Keratinocyte (primary cell): ENCODE results near the gene ANXA1. TPM values are rescaled to one million over a fixed set of nuclear protein-coding genes. Genes with fewer than 3 reads are reported as not detected.

Experiments used
- DNase-seq: peaks from one replicate; pipeline ENCODE4 v3.0.0-alpha.2; 2011; ENCODE audit warnings: low read depth, missing footprints, low spot score
- FAIRE-seq: peaks from 2 replicates; lab custom pipeline; 2011; peaks lifted over from hg19 to GRCh38; lab: Jason Lieb, UNC
- H2AFZ ChIP-seq: 2 replicates; pipeline ENCODE4 v1.6.0; 2012; ENCODE audit warnings: low read length, control low read depth, inconsistent platforms; ENCODE audit not compliant: control insufficient read depth
- H3K27ac ChIP-seq: 2 replicates; pipeline ENCODE4 v1.5.1; 2011; ENCODE audit warnings: low read length; ENCODE audit not compliant: control insufficient read depth, insufficient read depth
- H3K27me3 ChIP-seq: 3 replicates; pipeline ENCODE4 v1.6.0; 2011; ENCODE audit warnings: low read length; ENCODE audit not compliant: control insufficient read depth, insufficient read depth; ENCODE audit errors: extremely low read depth
- H3K36me3 ChIP-seq, 2 experiments: 2 replicates in 1 of 2; 3 replicates in 1 of 2; pipeline ENCODE4 v1.5.1; 2011; ENCODE audit warnings: low read length in 2 of 2, mild to moderate bottlenecking in 1 of 2; ENCODE audit not compliant: control insufficient read depth in 2 of 2, insufficient read depth in 2 of 2; ENCODE audit errors: extremely low read depth in 1 of 2
- H3K4me1 ChIP-seq: 3 replicates; pipeline ENCODE4 v1.5.1; 2011; ENCODE audit warnings: low read length; ENCODE audit not compliant: control insufficient read depth, insufficient read depth; ENCODE audit errors: extremely low read depth
- H3K4me2 ChIP-seq: 3 replicates; pipeline ENCODE4 v1.6.0; 2011; ENCODE audit warnings: low read depth, low read length; ENCODE audit not compliant: control insufficient read depth, insufficient read depth; ENCODE audit errors: extremely low read depth
- H3K4me3 ChIP-seq, 3 experiments: fragments of 200-600 bp in 1 of 3; sonication (generic) in 1 of 3; 2 replicates in 2 of 3; 3 replicates in 1 of 3; pipeline ENCODE4 v1.5.1; 2011 to 2016; ENCODE audit warnings: low read length in 3 of 3, mild to moderate bottlenecking in 3 of 3, control low read depth in 2 of 3, inconsistent platforms in 1 of 3, low read depth in 1 of 3, mixed read lengths in 1 of 3, mixed run types in 1 of 3, moderate library complexity in 1 of 3; ENCODE audit not compliant: control insufficient read depth in 2 of 3, insufficient read depth in 2 of 3; ENCODE audit errors: extremely low read depth in 1 of 3
- H3K79me2 ChIP-seq: 2 replicates; pipeline ENCODE4 v1.6.0; 2012; ENCODE audit warnings: low read length; ENCODE audit not compliant: control insufficient read depth, insufficient read depth
- H3K9ac ChIP-seq: 3 replicates; pipeline ENCODE4 v1.6.0; 2011; ENCODE audit warnings: low read length; ENCODE audit not compliant: control insufficient read depth, insufficient read depth; ENCODE audit errors: extremely low read depth
- H3K9me1 ChIP-seq: 3 replicates; pipeline ENCODE4 v1.6.0; 2011; ENCODE audit warnings: low read length; ENCODE audit not compliant: control insufficient read depth, insufficient read depth; ENCODE audit errors: extremely low read depth
- H3K9me3 ChIP-seq: 2 replicates; pipeline ENCODE4 v1.5.1; 2012; ENCODE audit warnings: low read depth, low read length; ENCODE audit not compliant: control insufficient read depth
- H4K20me1 ChIP-seq: 3 replicates; pipeline ENCODE4 v1.6.0; 2011; ENCODE audit warnings: low read length; ENCODE audit not compliant: control insufficient read depth, insufficient read depth; ENCODE audit errors: extremely low read depth
- CTCF ChIP-seq, 3 experiments: IDR thresholded peaks in 1 of 3; conservative IDR thresholded peaks in 1 of 3; optimal IDR thresholded peaks in 1 of 3; 2 replicates in 2 of 3; 3 replicates in 1 of 3; pipeline versions ENCODE3 to v1.5.1; 2011; ENCODE audit warnings: low read length in 3 of 3, mild to moderate bottlenecking in 3 of 3, moderate library complexity in 2 of 3, control low read depth in 1 of 3, inconsistent platforms in 1 of 3; ENCODE audit not compliant: insufficient read depth in 2 of 3; ENCODE audit errors: extremely low read depth in 1 of 3
- EZH2 ChIP-seq: IDR thresholded peaks from one replicate; pipeline ENCODE4 v1.6.1; 2012; ENCODE audit warnings: inconsistent platforms, mild to moderate bottlenecking, low read length, moderate library complexity
- dilution Hi-C: fragments of 300-500 bp; cut with MboI; formaldehyde crosslinking; loops from one replicate; pipeline ENCODE4 v1.7.0; 2020; ENCODE audit warnings: low sequenced_read_pairs; ENCODE audit not compliant: extremely low pct_ligation_motif_present
- polyA plus RNA-seq, 5 experiments: library from polyadenylated mRNA; depleted of rRNA in 3 of 5; stranded (reverse) in 3 of 5; stranded (forward) in 1 of 5; unstranded in 1 of 5; fragments of >200 nt; gene quantifications; 1 replicate in 1 of 5; 2 replicates in 3 of 5; 3 replicates in 1 of 5; pipeline versions ENCODE4 v1.2.1 to v1.2.3, GENCODE V29; 2011 to 2012; ENCODE audit warnings: missing spikeins in 2 of 5, low read depth in 1 of 5, low replicate concordance in 1 of 5

The ANXA1 gene
- polyA plus RNA-seq, 1 donor (not counting 4 experiments of a cell fraction or from before 2014, with no cell fraction given), result 1,449 TPM

- peaks cover 26 to 75% of the 10 kb centered on the region in 2 experiments for H3K36me3 ChIP-seq
Observed at GRCh38 chr9:73160868-73161267, 9.2 kb downstream of the ANXA1 start.

GRCh38 chr9:73162987-73163768 is 11.5 kb downstream of the ANXA1 start:
- no peaks in the 10 kb centered on the region for H3K27me3 ChIP-seq
- DNase-seq, result no peak
- dilution Hi-C loops, result no loop called here
- no peak overlapping the region for H3K9ac ChIP-seq
- no peak overlapping the region for H2AFZ ChIP-seq
- TF ChIP-seq EZH2 (no peak), CTCF (optimal IDR thresholded peaks at IDR 0.05 in 1 of 3, IDR thresholded peaks at IDR 0.05 in 1 of 3, conservative IDR thresholded peaks at IDR 0.05 in 1 of 3; ENCODE audit: extremely low read depth in 1 of 3, insufficient read depth in 2 of 3, low read length in 3 of 3) (no peak)
- no peak overlapping the region for H3K27ac ChIP-seq
- peaks cover 8% of the 10 kb centered on the region for H4K20me1 ChIP-seq
- H3K4me3 ChIP-seq, result no peak overlapping the region
- peaks cover 13% of the 10 kb centered on the region for H3K79me2 ChIP-seq
- H3K9me1 ChIP-seq, result no peaks in the 10 kb centered on the region
- H3K36me3 ChIP-seq, result peaks cover 30 to 81% of the 10 kb centered on the region in 2 experiments
- H3K4me2 ChIP-seq, result no peak overlapping the region
- no peak for FAIRE-seq
- H3K9me3 ChIP-seq, result no peaks in the 10 kb centered on the region
- peaks cover 2% of the 10 kb centered on the region for H3K4me1 ChIP-seq

More at GRCh38 chr9:73160868-73161267, 9.2 kb downstream of the ANXA1 start:
- Histone ChIP-seq H3K27ac (no peak overlapping the region), H3K79me2 (peaks cover 33% of the 10 kb centered on the region), H3K27me3 (no peaks in the 10 kb centered on the region), H2AFZ (no peak overlapping the region), H3K4me3 (no peak overlapping the region), H3K9me1 (no peaks in the 10 kb centered on the region), H3K4me1 (peaks cover 12% of the 10 kb centered on the region), H3K4me2 (no peak overlapping the region), H3K9me3 (no peaks in the 10 kb centered on the region), H3K9ac (no peak overlapping the region), H4K20me1 (peaks cover 18% of the 10 kb centered on the region)
- FAIRE-seq (no peak), DNase-seq (no peak)
- no peak for TF ChIP-seq CTCF (optimal IDR thresholded peaks at IDR 0.05 in 1 of 3, IDR thresholded peaks at IDR 0.05 in 1 of 3, conservative IDR thresholded peaks at IDR 0.05 in 1 of 3; ENCODE audit: extremely low read depth in 1 of 3, insufficient read depth in 2 of 3, low read length in 3 of 3)
- no peak for TF ChIP-seq EZH2
- dilution Hi-C loops, result no loop called here
